Natural killer cell treated with Interleukin-12 subunit alpha and Interleukin-12 subunit beta and Interleukin-15 and Interleukin-18, amount 100 ng/mL, for 72 hours (primary cell): Measurements from ENCODE around the gene SMURF1. TPM values are rescaled to one million over a fixed set of nuclear protein-coding genes. Genes with fewer than 3 reads are reported as not detected.
A peak's percentile ranks its signal among the peaks of the same experiment; 100 is the strongest.

Source experiments
- ATAC-seq, 2 donors: fragments of 150-1000 bp; cut with Tn5 transposase in 1 of 2; sonication (Bioruptor Pico), chemical (Tn5 transposase) in 1 of 2; 2 replicates each; pipeline ENCODE4 v1.10.0; 2021
- DNase-seq: peaks from one replicate; pipeline ENCODE4 v3.0.0; 2022; ENCODE audit warnings: low spot score
- H3K27ac Mint-ChIP-seq, 2 donors: 1 replicate in 1 of 2; 2 replicates in 1 of 2; pipeline ENCODE4 v1.8.0; 2022; ENCODE audit warnings: mixed read lengths in 2 of 2, mild to moderate bottlenecking in 1 of 2, moderate library complexity in 1 of 2
- H3K27me3 Mint-ChIP-seq, 2 donors: 1 replicate in 1 of 2; 2 replicates in 1 of 2; pipeline ENCODE4 v1.8.0; 2022; ENCODE audit warnings: mixed read lengths in 2 of 2
- H3K36me3 Mint-ChIP-seq: one replicate; pipeline ENCODE4 v1.8.0; 2022; ENCODE audit warnings: mixed read lengths
- H3K4me1 Mint-ChIP-seq, 2 donors: 1 replicate in 1 of 2; 2 replicates in 1 of 2; pipeline ENCODE4 v1.8.0; 2022; ENCODE audit warnings: low read depth in 2 of 2, mixed read lengths in 2 of 2, mild to moderate bottlenecking in 1 of 2
- H3K4me3 Mint-ChIP-seq: one replicate; pipeline ENCODE4 v1.8.0; 2022; ENCODE audit warnings: mixed read lengths
- H3K9me3 Mint-ChIP-seq: 2 replicates; pipeline ENCODE4 v1.8.0; 2022; ENCODE audit warnings: mixed read lengths
- total RNA-seq, 2 donors: library from RNA; stranded (reverse); gene quantifications; one replicate each; pipeline ENCODE4 v1.2.3, GENCODE V29; 2022

SMURF1 gene
- total RNA-seq, 2 donors from 2014 or later = 19.9 to 27.1 TPM

DNA sequence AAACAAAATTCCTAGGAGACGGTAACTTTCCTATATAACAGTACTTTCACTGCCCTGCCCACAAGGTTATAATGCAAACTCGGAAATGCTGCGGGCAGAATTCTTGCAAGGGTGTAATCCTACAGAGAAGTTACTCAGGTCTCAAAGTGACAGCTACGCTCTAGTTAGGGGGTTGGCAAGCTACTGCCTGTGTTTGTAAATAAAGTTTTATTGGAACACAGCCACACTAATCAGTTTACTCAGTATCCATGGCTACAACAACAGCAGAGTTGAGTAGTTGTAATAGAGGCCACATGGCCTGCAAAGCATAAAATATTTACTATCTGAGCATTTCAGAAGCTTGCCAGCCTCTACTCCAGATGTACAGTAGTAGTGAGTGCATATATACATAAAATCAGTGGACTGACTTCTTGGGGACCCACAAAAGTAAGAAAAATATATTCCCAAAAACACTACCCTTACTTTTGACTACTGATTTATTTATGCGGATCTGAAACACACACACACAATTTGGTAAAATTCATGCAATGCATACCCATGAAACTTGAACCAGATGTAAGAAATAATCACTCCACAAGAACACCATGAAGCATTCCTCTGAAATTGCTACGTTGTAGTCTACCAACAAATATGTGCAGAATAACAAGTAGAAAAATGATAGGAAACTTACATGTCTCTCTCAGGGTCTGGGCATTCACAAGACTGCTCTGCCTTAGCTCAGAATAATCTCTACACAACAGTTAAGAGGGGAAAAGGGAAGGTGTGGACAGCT is 53.0 kb downstream of the SMURF1 start:
- Mint-ChIP-seq H3K27ac (no peak overlapping the region), H3K9me3 (no peaks in the 10 kb centered on the region), H3K36me3 (peaks cover 6% of the 10 kb centered on the region), H3K4me1 (peaks cover 14 to 21% of the 10 kb centered on the region in 2 donors), H3K27me3 (no peaks in the 10 kb centered on the region), H3K4me3 (no peak overlapping the region)
- DNase-seq (no peak), ATAC-seq (no peak)

DNA sequence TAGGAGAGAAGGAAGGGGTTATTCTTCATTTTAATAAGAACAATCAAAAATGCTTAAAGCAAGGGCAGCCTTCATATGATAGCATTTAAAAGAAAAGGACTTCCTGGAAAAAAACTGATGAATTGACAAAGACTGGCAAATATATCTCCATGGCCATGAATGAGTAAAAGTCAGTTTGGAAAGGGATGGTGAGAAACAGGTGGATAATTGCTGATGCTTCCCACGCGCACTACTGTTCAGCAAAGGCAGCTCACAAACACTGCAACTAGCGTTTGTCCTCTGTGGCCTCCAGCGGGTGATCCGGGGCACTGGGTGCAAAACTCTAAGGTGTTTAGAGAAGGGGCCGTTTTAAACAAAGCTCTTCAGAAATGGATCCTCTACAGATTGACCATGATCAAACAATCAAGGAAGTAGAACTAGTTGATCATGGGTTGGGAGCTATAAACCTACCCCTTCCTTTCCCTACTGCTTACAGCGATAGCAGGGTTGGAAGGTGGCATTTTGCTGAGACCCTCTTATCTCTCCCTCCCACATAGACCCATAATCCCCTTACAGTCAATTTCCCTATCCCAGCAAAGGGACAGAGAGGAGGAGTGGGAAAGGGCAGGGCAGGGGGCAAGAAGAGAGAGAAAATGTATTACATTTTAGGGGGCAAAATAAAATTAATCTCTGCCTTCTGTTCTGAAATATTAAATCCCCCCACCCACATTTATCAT is 53.8 kb downstream of the SMURF1 start:
- Mint-ChIP-seq H3K9me3 (no peaks in the 10 kb centered on the region), H3K4me3 (no peak overlapping the region), H3K27ac (no peak overlapping the region), H3K27me3 (no peaks in the 10 kb centered on the region), H3K36me3 (peaks cover 6% of the 10 kb centered on the region), H3K4me1 (peaks cover 14 to 21% of the 10 kb centered on the region in 2 donors)
- DNase-seq = no peak
- no peak for ATAC-seq

DNA sequence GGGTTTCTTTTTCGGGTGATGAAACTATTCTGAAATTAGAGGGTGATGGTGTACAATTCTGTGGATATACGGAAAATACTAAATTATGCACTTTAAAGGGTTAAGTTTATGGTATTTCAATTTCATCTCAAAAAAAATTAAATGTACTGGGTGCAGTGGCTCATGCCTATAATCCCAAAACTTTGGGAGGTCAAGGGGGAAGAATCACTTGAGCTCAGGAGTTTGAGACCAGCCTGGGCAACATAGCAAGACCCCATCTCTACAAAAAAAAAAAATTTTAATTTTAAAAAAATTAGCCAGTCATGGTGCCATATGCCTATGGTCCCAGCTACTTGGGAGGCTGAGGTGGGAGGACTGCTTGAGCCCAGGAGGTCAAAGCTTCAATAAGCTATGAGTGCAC is 57.0 kb downstream of the SMURF1 start:
- peaks cover 6% of the 10 kb centered on the region for H3K36me3 Mint-ChIP-seq
- DNase-seq (no peak), ATAC-seq (no peak)
- no peaks in the 10 kb centered on the region for H3K9me3 Mint-ChIP-seq
- peaks cover 22 to 27% of the 10 kb centered on the region in 2 donors for H3K4me1 Mint-ChIP-seq
- H3K27ac Mint-ChIP-seq = no peak overlapping the region
- H3K27me3 Mint-ChIP-seq = no peaks in the 10 kb centered on the region
- no peak overlapping the region for H3K4me3 Mint-ChIP-seq

DNA sequence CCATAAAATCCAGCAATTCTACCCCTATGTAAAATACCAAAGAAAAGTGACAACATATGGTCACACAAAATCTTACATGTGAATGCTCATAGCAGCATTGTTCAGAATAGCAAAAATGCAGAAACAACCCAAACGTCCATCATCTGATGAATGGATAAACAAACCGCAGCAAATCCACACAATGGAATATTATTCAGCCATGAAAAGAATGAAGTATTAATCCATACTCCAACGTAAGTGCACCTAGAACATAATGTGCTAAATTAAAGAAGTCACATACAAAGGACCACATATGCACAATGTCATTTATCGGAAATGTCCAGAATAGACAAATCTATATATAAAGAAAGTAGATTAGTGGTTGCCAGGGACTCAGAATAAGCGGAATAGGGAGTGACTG is 57.4 kb downstream of the SMURF1 start:
- H3K9me3 Mint-ChIP-seq = no peaks in the 10 kb centered on the region
- no peak overlapping the region for H3K4me3 Mint-ChIP-seq
- DNase-seq (no peak), ATAC-seq (no peak)
- peaks cover 6% of the 10 kb centered on the region for H3K36me3 Mint-ChIP-seq
- peaks cover 19 to 23% of the 10 kb centered on the region in 2 donors for H3K4me1 Mint-ChIP-seq
- H3K27me3 Mint-ChIP-seq = no peaks in the 10 kb centered on the region
- H3K27ac Mint-ChIP-seq = no peak overlapping the region

DNA sequence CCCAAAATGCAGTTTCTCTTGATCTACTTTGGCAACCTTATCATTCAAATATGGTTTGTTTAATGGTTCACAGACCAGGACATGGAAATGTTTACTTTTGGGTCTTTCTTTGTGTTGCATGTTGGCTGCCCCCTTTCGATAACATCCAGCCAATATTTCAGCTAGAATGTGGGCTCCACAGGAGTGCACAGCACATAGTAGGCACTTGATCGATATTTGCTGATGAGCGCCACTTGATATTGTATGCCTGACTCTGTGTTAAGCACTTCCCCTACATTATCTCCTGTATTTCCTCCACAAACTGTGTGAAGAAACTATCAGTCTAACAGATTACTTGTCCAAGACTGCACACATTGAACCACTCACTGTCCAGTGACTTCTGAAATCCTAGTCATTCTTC is 60.2 kb downstream of the SMURF1 start:
- H3K4me1 Mint-ChIP-seq = peaks cover 17 to 25% of the 10 kb centered on the region in 2 donors
- H3K27me3 Mint-ChIP-seq = no peaks in the 10 kb centered on the region
- H3K9me3 Mint-ChIP-seq = no peaks in the 10 kb centered on the region
- ATAC-seq (no peak), DNase-seq (no peak)
- peaks cover 6% of the 10 kb centered on the region for H3K36me3 Mint-ChIP-seq
- H3K27ac Mint-ChIP-seq = no peak overlapping the region
- no peak overlapping the region for H3K4me3 Mint-ChIP-seq

DNA sequence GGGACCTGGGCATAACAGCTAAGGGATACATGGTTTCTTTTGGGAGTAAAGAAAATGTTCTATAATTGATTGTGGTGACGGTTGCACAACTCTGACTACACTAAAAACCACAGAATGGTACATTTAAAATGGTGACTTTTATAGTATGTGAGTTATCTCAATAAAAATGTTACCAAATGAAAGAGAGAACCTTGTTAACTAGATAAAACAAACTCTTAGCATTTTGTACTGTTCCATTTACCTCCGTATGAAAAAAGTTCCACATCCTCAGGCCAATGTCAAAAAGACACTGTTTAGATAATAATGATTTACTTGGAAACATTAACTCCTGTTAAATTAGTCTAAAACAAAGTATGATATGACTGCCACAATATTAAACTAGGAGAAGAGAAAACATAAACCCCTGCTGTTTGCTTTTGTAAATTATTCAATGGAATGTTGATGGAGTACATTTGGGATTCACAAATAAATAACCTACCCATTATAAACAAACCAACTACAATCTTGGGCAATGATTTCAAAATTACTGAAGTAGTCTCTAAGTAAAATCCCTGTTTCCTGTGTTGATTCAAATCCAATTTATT is 60.7 kb downstream of the SMURF1 start:
- no peak for ATAC-seq
- H3K9me3 Mint-ChIP-seq = no peaks in the 10 kb centered on the region
- H3K27ac Mint-ChIP-seq = no peak overlapping the region
- H3K36me3 Mint-ChIP-seq = peaks cover 2% of the 10 kb centered on the region
- no peak for DNase-seq
- H3K27me3 Mint-ChIP-seq = no peaks in the 10 kb centered on the region
- H3K4me3 Mint-ChIP-seq = no peak overlapping the region
- H3K4me1 Mint-ChIP-seq = peaks cover 17 to 25% of the 10 kb centered on the region in 2 donors

DNA sequence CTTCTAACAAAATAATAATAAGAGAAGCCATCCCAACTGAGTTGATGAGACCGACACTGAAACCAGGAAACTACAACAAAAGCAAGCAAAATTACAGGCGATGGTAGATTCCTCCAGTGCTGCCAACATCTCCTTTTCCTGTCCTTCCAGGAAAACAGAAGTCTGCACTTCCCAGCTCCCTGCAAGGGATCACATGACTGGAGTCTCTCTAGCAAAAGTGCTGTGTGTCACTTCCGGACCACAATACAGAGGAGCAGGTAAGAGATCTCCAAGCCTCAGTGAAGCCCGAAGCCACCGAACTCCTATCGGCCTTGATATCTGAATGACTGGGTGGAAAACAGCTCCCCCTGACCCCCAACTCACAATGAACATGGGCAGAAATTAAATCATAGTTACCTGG is 63.2 kb downstream of the SMURF1 start:
- no peak overlapping the region for H3K4me3 Mint-ChIP-seq
- H3K4me1 Mint-ChIP-seq = peaks cover 24 to 30% of the 10 kb centered on the region in 2 donors
- no peaks in the 10 kb centered on the region for H3K27me3 Mint-ChIP-seq
- H3K9me3 Mint-ChIP-seq = no peaks in the 10 kb centered on the region
- H3K36me3 Mint-ChIP-seq = no peaks in the 10 kb centered on the region
- peak overlapping the region in 1 of 2 donors; percentile 21 for H3K27ac Mint-ChIP-seq
- no peak for ATAC-seq
- DNase-seq = no peak

DNA sequence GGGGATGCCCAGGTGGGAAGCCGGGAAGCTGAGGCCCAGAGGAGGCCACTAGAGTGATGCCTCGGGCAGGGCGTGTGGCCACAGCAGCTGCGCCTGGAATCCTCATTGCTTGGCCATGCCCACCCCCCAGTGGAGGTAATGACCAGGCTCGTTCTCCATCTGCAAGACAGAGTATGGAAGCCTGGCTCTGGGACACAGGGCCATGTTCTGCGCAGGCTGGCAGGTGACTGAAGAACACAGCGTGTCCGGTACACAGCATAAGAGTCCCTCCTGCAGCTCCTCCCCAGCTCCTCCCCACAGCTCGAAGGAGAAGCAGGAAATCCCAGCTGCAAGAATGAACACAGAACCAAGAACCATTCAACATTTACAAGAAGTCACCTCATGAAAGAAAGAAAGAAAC is 64.8 kb downstream of the SMURF1 start:
- ATAC-seq (peak in 1 of 2 donors; percentile 27), DNase-seq (no peak)
- Mint-ChIP-seq H3K27ac (peak overlapping the region in 1 of 2 donors; percentile 4), H3K4me3 (no peak overlapping the region), H3K36me3 (no peaks in the 10 kb centered on the region), H3K27me3 (no peaks in the 10 kb centered on the region), H3K9me3 (no peaks in the 10 kb centered on the region), H3K4me1 (peaks cover 24 to 26% of the 10 kb centered on the region in 2 donors)

DNA sequence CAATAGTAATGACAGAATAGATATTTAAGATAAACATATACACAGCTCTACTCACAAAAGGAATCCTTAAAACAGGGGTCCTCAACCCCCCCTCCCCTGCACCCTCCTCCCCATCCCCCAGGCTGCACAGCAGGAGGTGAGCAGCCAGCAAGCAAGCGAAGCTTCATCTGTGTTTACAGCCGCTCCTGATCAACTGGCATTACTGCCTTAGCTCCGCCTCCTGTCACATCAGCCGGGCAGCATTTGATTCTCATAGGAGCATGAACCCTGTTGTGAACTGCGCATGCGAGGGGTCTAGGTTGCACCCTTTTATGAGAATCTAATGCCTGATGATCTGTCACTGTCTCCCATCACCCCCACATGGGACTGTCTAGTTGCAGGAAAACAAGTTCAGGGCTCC is 65.5 kb downstream of the SMURF1 start:
- no peak overlapping the region for H3K27ac Mint-ChIP-seq

DNA sequence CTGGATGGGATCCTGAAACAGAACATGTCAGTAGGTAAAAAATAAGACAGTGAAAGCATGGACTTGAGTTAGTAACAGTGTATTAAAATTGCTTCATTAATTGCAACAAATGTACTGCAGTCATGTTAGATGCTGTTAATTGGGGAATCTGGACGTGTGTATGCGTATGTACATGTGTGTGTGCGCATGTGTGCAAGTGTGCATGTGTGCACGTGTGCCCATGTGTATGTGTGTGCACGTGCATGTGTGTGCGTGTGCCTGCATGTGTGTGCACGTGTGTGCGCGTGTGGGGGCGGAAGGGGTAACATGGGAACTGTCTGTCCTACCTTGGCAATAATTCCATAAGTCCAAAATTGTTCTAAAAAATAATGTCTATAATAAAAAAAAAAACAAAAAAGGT is 67.3 kb downstream of the SMURF1 start:
- H3K4me1 Mint-ChIP-seq = peaks cover 12 to 18% of the 10 kb centered on the region in 2 donors
- no peaks in the 10 kb centered on the region for H3K36me3 Mint-ChIP-seq
- ATAC-seq (no peak), DNase-seq (no peak)
- H3K9me3 Mint-ChIP-seq = no peaks in the 10 kb centered on the region
- H3K27me3 Mint-ChIP-seq = no peaks in the 10 kb centered on the region
- no peak overlapping the region for H3K4me3 Mint-ChIP-seq
- H3K27ac Mint-ChIP-seq = no peak overlapping the region

More for the DNA sequence above, 65.5 kb downstream of the SMURF1 start:
- no peak for ATAC-seq
- Mint-ChIP-seq H3K36me3 (no peaks in the 10 kb centered on the region), H3K27me3 (no peaks in the 10 kb centered on the region), H3K9me3 (no peaks in the 10 kb centered on the region), H3K4me3 (no peak overlapping the region), H3K4me1 (peaks cover 18 to 20% of the 10 kb centered on the region in 2 donors)
- DNase-seq = no peak

DNA sequence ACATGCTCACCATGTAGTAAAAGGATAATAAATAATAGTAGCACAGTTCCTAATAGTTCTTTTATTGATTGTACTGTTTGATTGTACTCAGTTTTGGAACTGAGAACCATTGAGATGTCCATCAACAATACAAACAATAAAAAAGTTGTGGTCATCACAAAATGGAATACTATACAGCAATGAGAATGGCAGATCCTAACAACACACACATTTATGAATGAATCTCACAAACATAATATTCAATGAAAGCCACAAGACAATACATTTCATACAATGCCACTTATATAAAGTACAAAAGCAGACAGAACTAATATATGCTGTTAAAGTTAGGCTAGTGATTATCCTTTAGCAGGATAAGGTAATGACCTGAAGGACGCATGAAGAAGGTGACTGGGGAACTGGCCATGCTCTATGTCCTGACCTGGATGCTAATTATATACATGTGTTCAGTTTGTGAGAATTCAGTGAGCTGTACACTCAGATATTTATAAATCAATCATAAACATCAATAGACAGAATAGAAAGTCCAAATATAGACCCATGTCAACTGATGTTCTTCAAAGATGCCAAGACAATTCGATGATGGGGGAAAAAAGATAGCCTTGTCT is 70.0 kb downstream of the SMURF1 start:
- H3K27ac Mint-ChIP-seq = no peak overlapping the region
- DNase-seq (no peak), ATAC-seq (no peak)
- no peaks in the 10 kb centered on the region for H3K36me3 Mint-ChIP-seq
- no peak overlapping the region for H3K4me3 Mint-ChIP-seq
- H3K27me3 Mint-ChIP-seq = no peaks in the 10 kb centered on the region
- peaks cover 8 to 22% of the 10 kb centered on the region in 2 donors for H3K4me1 Mint-ChIP-seq
- H3K9me3 Mint-ChIP-seq = no peaks in the 10 kb centered on the region

DNA sequence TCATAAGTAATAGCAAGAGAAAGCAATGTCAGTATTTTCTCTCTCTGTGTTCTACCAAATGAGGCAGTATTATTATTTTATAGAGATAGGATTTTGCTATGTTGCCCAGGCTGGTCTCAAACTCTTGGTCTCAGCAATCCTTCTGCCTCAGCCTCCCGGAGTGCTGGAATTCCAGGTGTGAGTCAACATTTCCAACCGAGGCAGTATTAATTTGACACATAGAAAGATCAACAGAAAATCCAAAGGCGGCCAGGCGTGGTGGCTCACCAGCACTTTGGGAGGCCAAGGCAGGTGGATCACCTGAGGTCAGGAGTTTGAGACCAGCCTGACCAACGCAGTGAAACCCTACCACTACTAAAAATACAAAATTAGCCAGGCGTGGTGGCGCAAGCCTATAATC is 71.8 kb downstream of the SMURF1 start:
- Mint-ChIP-seq H3K4me1 (peaks cover 12 to 27% of the 10 kb centered on the region in 2 donors), H3K4me3 (no peak overlapping the region), H3K27ac (no peak overlapping the region), H3K9me3 (no peaks in the 10 kb centered on the region), H3K36me3 (no peaks in the 10 kb centered on the region), H3K27me3 (no peaks in the 10 kb centered on the region)
- DNase-seq (no peak), ATAC-seq (no peak)

DNA sequence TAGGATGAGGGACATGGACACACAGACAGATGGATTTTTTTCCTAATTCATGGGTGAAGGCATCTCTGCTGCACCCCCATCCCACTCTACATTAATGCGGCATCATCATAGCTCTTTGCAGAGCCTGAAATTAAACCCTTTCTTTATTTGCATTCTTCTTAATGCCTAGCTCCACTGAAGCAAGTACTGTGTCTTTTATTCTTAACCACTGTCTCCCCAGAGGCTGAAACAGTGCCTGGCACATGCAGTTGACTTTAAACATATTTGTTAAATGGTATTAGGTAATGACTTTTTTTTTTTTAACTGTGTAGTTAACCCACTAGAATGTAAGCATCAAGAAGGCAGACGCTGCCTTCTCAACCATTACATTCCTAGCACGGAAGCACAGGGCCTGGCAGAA is 73.5 kb downstream of the SMURF1 start:
- Mint-ChIP-seq H3K36me3 (no peaks in the 10 kb centered on the region), H3K27me3 (no peaks in the 10 kb centered on the region), H3K4me3 (no peak overlapping the region), H3K9me3 (no peaks in the 10 kb centered on the region), H3K27ac (no peak overlapping the region), H3K4me1 (peaks cover 5 to 26% of the 10 kb centered on the region in 2 donors)
- DNase-seq = no peak
- ATAC-seq = no peak
